Measurements from ENCODE around the gene KRTCAP3.
"Not testable (repeated sequence)": the region's sequence is repeated elsewhere in the genome, so short reads cannot be mapped to it uniquely, and the experiment has no call there.

KRTCAP3 gene, protein sequence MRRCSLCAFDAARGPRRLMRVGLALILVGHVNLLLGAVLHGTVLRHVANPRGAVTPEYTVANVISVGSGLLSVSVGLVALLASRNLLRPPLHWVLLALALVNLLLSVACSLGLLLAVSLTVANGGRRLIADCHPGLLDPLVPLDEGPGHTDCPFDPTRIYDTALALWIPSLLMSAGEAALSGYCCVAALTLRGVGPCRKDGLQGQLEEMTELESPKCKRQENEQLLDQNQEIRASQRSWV

DNA sequence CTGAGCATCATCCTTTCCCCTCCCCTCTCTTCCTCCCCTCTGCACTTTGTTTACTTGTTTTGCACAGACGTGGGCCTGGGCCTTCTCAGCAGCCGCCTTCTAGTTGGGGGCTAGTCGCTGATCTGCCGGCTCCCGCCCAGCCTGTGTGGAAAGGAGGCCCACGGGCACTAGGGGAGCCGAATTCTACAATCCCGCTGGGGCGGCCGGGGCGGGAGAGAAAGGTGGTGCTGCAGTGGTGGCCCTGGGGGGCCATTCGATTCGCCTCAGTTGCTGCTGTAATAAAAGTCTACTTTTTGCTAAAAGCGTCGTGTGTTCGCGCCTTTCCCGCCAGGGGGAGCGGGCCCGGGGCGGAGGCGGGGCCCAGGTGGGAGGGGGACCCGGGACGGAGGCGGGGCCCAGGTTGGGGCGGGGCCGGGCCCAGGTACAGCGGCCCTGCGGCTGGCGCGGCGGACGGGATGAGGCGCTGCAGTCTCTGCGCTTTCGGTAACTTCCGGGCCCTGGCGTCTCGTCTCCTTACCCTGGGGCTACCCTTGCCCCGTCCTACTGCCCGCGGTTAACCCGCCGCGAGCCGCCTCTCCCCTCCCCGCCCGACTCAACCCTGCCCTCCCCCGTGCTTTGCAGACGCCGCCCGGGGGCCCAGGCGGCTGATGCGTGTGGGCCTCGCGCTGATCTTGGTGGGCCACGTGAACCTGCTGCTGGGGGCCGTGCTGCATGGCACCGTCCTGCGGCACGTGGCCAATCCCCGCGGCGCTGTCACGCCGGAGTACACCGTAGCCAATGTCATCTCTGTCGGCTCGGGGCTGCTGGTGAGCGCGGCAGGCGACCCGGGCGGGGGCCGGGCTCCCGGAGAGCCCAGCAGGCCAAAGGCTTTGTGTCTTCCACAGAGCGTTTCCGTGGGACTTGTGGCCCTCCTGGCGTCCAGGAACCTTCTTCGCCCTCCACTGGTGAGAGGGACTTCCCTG is at the start of gene KRTCAP3:
KRTCAP3 (plus strand) TSS at position 424 of the 962 bp plus-strand sequence; CDS start at position 456, 32 bp downstream.
- DNase-seq = peak; percentile 45

- DNase-seq = no peak
These were observed 49.0 kb upstream of the KRTCAP3 start for GRCh38 chr2:27393225-27393624.

DNA sequence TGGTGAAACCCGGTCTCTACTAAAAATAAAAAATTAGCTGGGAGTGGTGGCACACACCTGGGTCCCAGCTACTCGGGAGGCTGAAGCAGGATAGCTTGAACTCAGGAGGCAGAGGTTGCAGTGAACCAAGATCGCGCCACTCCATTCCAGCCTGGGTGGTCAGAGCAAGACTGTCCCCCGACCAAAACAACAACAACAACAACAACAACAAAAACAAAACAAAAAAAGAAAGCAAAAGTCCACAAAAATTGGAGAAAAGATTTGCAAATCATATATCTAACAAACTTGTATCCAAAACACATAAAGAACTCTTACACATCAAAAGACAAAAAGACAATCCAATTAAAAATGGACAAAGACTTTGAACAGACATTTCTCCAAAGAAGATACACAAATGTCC is 43.2 kb upstream of the KRTCAP3 start:
- DNase-seq = no peak

GRCh38 chr2:27400348-27401135 is 41.6 kb upstream of the KRTCAP3 start:
- no peak for DNase-seq

DNA sequence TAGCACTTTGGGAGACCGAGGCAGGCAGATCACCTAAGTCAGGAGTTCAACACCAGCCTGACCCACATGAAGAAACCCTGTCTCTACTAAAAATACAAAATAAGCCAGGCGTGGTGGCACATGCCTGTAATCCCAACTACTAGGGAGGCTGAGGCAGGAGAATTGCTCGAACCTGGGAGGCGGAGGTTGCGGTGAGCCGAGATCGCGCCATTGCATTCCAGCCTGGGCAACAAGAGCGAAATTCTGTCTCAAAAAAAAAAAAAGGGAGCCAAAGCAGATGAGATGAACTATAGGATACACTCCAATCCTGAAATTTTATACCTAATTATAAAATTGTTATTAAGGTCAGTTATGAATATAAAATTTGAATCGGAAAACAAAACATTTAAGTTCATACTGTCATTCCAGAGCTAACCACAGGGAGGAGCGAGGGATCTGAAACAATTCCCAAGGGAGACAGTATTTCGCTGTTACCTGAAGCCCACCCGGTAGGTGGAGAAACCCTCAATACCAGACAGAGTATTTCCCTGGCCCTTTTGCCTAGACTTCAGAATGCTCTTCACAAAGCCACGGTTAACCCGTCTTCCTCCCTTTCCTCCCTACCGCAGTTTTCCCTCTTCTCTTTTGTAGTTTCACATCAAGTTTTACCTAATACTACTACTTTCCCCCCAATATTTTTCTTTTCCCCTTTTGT is 34.2 kb upstream of the KRTCAP3 start:
- DNase-seq = peak; percentile 73

GRCh38 chr2:27408601-27409320 is 33.4 kb upstream of the KRTCAP3 start:
- DNase-seq = no peak

- peak; percentile 88 for DNase-seq
These were observed 32.7 kb upstream of the KRTCAP3 start, which contains the start of gene PPM1G for GRCh38 chr2:27409321-27410073. PPM1G (minus strand) TSS chr2:27409591; CDS start chr2:27409422, 169 bp downstream.

DNA sequence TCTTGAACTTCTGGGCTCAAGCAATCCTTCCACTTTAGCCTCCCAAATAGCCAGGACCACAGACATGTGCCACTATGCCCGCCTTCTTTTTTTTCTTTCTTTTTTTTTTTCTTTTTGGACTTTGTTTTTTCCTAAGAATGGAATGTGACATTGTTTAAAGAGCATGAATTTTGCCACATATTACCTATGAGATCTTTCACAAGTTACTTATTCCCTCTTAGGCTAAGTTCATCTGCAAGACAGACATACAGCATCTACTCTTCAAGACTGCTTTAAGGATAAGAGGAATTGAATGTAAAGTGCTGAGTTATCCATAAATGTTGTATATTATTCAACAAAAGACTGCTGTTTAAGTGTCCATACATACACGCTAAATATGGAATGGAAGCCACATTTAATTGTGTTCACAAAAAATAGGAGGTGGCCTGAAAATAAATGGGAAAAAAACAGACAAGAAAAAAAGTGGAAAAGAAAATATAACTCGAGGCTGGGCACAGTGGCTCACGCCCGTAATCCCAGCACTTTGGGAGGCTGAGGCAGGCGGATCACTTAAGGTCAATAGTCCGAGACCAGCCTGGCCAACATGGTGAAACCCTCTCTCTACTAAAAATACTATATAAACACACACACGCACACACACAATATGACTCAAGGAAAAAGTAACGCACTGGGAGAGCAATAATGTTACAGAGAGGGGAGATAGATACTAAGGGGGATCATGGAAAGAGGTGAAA is 29.6 kb upstream of the KRTCAP3 start:
- no peak for DNase-seq

GRCh38 chr2:27416151-27416550 is 26.0 kb upstream of the KRTCAP3 start:
- DNase-seq = no peak

- DNase-seq = no peak
These were observed 21.2 kb upstream of the KRTCAP3 start for GRCh38 chr2:27420996-27421395.

DNA sequence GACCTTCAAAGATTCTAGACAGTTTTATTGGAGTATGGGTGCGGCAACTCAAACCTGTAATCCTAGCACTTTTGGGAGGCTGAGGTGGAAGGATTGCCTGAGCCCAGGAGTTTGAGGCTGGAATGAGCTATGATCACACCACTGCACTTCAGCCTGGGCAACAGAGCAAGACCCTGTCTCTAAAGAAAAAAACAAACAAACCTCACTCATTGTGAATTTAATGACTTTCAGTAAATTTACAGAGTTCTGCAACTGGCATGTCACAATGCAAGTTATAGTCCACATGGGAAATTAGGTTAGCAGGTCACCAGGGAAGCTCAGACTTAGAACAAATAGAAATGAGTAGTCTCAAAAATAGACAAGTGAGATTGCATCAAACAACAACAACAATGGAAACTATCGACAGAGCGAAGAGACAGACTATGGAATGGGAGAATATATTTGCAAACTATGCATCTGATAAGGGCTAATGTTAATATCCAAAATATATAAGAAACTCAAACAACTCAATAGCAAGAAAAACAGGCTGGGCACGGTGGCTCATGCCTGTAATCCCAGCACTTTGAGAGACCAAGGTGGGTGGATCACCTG is 20.4 kb upstream of the KRTCAP3 start:
- DNase-seq = no peak

DNA sequence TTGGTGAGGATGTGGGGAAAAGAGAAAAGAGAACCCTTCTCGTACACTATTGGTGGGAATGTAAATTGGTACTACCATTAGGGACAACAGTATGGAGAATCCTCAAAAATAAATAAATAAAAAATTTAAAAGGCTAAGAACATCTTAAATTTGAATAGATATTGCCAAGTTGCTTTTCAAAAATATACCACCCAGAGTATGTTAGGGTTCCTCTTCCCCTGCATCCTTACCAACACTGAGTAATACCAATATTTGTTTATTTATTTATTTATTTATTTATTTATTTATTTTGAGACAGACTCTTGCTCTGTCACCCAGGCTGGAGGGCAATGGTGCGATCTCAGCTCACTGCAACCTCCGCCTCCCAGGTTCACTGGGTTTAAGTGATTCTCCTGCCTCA is 19.2 kb upstream of the KRTCAP3 start:
- no peak for DNase-seq

GRCh38 chr2:27425039-27425438 is 17.1 kb upstream of the KRTCAP3 start:
- DNase-seq = not testable (repeated sequence)

GRCh38 chr2:27427863-27428212 is 14.3 kb upstream of the KRTCAP3 start:
- no peak for DNase-seq

GRCh38 chr2:27428213-27428977 is 13.8 kb upstream of the KRTCAP3 start, which contains the start of gene NRBP1:
NRBP1 (plus strand) TSS chr2:27428631; CDS start chr2:27433274, 4,643 bp downstream.
- peak; percentile 81 for DNase-seq

DNA sequence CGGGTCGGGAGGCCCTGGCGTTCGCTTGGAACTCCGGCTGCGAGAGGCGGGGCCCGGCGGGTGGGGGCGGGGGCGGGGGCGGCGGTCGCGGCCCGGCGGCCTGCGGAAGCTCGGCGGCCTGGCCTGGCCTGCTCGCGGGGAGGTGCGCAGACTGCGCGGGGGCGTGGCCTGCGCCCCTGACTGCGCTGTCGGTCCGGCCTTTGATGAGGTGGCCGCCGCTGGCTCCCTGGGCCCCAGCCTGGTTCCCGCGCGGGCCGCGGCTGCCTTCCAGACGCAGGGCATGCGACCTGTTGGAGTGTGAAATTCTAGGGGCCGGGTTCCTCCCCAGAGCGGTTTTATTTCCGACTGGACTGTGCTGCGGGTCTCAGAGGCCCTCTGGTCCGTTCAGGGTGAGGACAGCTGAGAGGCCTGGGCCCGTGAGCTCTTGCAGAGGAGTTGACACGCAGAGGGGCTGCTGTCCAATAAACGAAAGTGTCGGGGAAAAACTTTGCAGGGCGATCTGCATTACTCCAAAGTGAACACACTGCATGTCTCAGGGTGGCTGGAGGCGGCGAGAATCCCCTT is 13.1 kb upstream of the KRTCAP3 start:
- DNase-seq = peak; percentile 59

- no peak for DNase-seq
These were observed 10.8 kb upstream of the KRTCAP3 start for GRCh38 chr2:27431395-27431794.

- no peak for DNase-seq
These were observed 6.6 kb upstream of the KRTCAP3 start for GRCh38 chr2:27435628-27436027.

Data from NCI-H1105 treated with DMSO at 0.1 percent for 48 hours (cell line).